Tongue (tissue), 2 donors: Measurements from ENCODE around the gene FASN. TPM values are rescaled to one million over a fixed set of nuclear protein-coding genes. Genes with fewer than 3 reads are reported as not detected.

Source experiments
- DNase-seq: peaks from one replicate; pipeline ENCODE4 v3.0.0-alpha.2; 2015
- total RNA-seq: library from RNA; depleted of rRNA; stranded (reverse); fragments of >200 nt; gene quantifications from one replicate; pipeline ENCODE4 v1.2.3, GENCODE V29; 2014

FASN gene
- total RNA-seq, 1 donor from 2014 or later = 33.8 TPM

DNA sequence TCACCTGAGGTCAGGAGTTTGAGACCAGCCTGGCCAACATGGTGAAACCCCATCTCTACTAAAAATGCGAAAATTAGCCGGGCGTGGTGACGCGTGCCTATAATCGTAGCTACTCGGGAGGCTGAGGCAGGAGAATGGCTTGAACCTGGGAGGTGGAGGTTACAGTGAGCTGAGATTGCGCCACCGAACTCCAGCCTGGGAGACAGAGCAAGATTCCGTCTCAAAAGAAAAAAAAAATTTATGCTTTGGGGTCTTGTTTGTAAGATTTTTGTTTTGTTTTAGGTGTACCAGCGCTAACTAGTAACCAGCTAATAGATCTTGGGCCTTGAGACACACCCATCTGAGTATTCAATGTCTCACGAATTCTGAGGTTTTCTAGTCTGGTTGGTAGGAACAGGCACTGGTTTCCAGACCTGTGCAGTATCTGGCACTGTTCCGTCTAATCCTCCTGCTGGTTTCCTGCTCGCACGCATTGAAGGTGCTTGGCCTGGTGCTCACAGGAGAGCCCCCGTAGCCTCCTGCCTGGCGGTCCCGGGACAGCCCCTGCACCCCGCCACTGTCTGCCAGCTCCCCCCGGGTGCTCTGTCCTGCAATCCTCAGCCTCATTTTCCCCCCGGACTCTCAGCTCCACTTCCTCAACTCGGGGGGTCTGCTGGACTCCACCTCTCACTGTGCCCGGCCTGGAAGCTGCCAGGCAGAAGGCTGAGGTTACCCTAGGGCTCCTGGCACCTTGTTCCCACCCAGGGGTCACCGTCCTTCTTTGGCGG, 21.8 kb downstream of the FASN start:
- DNase-seq = no peak

DNA sequence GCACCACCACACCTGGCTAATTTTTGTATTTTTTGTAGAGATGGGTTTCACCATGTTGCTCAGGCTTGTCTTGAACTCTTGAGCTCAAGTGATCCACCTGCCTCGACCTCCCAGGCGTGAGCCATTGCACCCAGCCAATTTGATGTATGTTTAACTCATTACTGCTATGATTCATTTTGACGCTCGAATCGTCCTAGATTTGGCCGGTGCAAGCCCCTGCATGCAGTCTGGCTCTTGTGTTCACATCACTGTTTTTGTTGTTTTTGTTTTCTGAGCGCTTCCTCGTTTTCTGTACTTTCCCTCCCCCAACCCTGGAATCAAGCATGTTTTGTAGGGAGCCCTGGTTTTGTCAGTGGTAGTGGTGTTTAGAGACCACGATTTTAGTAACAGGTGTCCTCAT, 24.6 kb downstream of the FASN start:
- DNase-seq = no peak

- no peak for DNase-seq
These were observed 25.2 kb downstream of the FASN start for GRCh38 chr17:82072827-82073226.

DNA sequence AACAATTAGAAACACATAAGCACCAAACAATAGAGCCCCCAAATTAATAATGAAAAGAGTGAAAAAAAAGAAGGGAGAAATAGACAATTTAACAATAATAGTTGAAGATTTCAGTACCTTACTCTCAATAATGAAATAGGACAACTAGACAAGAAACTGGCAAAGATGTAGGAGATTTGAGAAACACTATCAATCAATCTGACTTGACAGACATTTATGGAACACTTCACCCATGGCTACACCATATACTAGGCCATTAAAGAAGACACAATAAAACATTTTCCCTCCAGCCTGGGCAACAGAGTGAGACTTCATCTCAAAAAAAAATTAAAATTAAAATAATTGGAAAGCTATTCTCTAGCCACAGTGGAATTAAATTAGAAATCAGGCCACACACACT, 27.4 kb downstream of the FASN start:
- DNase-seq = no peak

DNA sequence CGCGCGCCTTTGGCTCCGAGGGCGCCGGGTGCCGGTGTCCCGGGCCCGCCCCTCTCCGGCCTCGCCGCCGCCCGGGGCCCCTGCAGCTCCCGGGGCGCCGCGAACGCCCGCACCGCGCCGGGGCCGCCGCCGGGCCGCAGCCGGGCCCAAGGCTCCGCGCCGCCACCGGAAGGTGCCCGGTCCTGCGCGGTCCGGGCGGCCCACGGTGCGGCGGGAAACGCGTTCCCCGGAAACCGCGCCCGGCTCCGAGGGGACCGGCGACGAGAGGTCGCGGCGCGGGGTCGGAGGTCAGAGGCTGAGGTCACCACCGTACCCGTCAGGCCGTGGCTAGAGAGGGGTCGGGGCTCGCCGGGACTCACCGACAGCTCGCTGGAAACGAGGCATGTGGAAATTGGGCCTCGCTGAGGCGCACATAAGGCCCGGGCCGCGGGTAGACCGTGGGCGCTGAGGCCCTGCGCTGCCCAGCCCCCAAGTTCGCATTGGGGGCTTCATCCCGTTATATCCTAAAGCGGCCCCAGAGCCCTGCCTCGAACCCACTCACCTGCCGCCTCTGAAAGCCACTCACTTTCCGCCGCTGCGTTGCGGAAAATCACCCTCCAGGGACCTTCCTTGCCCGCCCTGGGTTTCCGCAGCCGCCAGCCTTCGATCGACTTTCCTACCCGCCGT, 32.3 kb downstream of the FASN start, which contains the start of gene DUS1L:
Gene DUS1L (minus strand): TSS at position 167 of the 666 bp plus-strand sequence. CDS start 745 bp downstream, outside the sequence.
- DNase-seq = peak; percentile 67

DNA sequence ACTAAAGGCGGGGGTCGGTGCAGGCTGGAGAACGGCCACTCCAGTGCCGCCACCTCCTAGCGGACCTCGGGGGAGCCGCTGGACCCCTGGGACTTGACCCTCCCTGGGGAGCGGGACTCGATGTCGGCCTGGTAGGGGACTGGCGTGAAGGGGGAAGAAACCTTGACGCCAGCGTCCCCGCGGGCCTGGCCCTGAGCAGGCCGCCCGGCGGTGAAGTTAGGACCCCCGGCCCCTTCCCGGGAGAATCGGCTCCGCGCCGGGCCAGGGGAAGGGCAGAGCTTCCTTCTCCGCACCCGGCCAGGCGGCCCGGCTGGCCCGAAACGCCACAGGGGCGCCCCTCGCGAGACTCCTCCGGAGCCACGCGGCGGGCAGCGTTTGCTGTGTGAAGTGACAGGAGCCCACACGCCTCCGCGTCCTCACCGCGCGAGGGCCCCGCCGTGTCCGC, 32.8 kb downstream of the FASN start:
- no peak for DNase-seq

GRCh38 chr17:82064433-82065192, 33.4 kb downstream of the FASN start:
- DNase-seq = no peak

- DNase-seq = no peak
These were observed 34.3 kb downstream of the FASN start for GRCh38 chr17:82063424-82064415.

DNA sequence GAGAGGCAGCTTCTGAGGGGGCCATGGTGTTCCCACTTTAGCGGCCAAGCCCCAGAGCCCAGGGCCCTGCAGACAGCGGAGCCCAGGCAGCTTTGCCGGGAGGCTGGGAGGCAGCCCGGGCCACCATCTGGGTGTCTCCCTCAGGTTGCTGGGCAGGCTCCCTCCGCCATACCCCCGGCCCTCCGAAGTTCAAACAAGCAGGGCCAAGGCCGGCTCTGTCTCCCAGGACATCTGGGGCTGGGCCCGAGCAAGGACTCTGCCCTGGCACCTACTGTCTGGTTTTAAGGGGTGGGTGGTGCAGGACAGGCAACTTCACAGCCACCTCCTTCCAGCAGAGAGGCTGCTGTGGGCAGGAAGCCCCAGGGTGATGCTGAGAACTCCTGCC, 35.1 kb downstream of the FASN start:
- no peak for DNase-seq

DNA sequence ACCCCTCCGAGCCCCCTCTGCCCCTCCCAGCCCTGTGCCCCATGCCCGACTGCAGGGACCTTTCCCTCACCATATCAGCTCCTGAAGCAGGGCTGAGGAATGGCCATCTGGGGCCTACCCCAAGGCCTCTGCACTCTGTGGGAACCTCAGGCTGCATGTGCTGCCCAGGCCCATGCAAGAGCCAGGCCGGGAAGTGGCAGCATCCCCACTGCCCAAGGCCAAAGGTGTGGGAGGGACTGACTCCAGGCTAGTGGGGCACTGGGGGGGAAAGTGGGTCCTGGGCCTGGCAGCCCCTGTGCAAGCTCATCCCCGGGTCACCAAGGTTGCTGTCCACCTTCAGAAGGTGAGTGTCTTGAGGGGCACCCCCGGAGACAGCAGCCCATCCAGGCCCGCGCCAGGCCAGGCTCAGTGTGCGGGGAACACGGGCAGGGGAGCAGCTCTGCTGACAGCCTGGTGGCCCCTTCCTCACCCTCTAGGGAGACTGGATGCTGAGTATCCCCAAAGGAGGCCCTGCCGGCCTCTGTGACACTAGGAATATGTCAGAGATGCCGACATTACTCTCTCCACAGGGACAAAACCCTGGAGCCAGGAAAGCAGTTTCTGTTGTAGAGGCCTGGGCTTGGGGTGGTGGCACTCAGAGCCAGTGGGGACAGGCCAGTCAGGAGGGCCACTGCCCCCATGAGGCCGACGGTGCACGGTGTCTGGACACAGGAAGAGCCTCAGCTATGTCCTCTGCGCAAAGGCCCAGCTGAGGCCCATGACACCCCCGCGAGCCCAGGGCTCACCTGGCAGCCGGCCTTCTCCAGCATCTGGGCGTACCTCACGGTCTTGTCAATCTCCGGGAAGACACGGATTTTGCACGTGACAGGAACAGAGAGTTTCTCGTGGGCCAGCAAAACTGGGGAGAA, 35.7 kb downstream of the FASN start:
- no peak for DNase-seq

DNA sequence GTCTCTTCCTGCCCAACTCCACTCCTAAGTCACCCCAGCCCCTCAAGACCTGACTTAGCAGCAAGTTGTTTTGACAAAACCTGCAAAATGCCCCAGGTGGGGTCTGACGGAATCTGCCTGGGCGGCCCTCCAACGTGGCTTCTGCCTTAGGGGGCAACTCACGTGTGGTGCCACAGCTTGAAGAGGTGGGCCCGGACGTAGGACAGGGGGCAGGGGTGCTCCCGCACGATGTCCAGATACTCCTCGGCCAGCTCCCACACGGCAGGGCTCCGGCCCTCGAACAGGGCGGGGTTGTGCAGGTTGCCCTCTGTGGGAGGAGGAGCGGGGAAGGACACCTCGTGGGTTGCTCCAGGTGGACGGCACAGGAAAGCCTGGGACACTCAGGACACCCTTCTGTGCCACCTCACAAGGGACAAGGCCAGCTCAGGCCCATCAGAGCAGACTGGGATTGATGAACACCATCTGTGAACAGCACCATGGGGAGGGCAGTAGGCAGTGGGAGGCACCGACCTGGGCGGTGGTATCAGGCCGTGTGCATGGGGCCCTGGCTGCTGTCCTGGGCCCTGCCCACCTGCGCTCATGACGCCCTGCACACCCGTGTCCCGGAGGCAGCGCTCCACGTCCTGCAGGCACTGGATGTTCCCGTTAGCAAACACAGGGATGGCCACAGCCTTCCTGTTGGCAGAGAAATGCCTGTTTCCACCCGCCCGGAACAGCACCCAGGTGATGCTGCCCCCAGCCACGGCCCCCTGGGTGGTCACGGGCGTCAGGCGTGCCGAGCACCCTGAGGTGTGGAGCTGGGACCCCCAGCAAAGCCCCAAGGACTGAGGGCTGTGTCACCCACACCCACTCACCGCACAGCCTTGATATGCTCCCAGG, 36.8 kb downstream of the FASN start:
- DNase-seq = no peak

- no peak for DNase-seq
These were observed 37.4 kb downstream of the FASN start for GRCh38 chr17:82060614-82061013.

GRCh38 chr17:82060001-82060380, 38.0 kb downstream of the FASN start:
- DNase-seq = no peak

DNA sequence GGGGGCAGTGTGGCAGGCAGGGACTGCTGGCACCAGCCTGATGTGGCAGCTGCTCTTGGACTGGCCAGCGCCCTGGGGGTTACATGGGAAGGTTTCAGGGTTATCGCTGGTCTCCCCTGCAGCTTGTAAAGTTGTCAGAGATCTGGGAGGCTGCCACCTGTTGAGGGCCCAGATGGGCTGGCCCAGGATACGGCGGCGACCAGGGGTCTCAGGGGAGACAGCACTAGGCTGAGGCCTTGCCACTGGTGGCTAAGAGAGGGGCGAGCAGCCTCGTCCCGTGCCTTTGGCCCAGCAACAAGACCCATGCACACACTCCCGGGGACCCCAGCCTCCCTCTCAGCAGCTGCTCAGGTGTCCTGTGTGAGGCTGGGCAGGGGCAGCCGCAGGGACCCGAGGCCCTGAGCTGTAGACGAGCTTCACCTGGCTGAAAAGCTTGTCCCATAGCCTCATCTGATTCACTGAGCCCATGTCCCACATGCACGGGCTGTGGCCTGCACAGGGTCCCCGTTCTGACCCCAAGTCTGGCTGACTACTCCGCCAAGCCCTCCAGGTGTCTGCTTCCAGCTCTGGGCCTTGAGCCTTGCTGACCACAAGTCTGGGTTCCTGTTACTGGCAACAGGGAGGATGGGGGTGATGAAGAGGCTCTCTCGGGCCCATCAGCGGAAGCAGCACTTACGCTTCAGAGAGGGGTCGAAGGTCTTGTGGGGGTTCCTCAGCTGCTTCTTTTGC, 38.6 kb downstream of the FASN start:
- no peak for DNase-seq

- DNase-seq = no peak
These were observed 39.2 kb downstream of the FASN start for GRCh38 chr17:82058855-82059249.

DNA sequence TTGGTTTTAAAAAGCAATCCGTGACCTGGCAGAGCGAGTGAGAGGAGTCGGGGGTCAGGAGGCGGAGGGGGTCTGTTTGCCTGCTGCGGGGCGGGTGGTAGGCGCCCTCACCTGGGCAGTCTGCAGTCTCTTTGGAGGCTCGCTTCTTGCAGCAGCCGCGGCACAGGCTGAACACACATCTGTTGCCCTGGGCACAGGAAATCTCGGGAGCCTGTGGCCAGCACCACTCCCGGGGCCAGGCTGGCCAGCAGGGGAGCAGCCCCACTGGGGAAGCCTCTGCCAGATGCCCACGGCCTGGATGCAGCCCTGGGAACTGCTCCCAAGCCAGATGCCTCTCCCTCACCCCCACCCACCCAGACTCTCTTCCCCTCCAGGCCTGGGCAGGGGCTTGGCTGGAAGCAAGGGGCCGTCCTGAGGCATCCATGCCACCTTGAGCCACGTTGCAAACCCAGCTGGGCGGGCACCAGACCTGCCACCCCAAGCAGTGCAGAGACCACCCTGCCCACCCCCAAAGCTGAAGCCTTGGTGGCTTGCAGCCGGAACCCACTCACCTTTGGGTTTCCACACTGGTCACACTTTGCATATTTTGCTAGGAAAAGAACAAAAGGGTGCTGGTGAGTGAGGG, 39.7 kb downstream of the FASN start:
- no peak for DNase-seq

DNA sequence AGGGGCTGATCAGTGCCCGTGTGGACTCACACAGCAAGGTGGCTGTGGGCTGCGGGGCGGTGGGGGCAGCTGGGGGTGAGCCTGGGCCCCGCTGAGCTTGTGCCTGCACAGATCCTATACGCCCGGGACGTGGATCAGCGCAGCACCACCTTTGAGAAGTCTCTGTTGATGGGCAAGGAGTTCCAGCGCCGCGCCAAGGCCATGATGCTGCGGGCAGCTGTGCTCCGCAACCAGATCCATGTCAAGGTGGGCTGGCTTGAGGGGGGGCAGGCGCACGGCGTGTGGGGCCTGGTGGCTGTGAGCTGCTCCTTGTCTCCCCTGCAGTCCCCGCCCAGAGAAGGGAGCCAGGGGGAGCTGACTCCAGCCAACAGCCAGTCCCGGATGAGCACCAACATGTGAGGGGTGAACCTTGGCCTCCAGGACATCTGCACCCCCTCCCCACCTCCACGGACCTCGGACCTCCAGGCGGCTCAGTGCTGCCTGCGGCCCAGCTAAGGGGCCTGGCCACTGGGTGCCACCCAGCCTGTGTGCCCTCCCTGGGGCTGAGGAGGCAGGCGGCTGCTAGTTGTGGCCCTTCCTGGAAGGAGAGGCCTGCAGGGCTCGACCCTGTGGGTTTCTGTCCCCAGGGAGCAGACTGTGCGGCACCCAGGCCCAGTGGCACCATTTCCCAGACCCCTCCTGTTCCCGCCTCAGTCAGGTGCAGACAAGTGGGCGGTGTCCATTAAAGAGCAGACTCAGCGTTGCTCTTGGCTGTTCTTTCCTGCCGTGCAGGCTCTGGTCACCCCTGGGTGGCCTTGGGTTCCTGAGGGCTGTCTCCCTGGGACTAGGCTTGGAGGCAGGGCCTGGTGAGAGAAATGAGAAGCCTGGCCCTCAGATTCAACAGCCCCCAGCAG, 41.1 kb downstream of the FASN start:
- DNase-seq = no peak
